Fibroblast of skin of right quadriceps (primary cell): ENCODE data around the gene RFT1.

Experiments
- DNase-seq: peaks from one replicate; pipeline ENCODE4 v3.0.0-alpha.2; 2013

RFT1 gene

DNA sequence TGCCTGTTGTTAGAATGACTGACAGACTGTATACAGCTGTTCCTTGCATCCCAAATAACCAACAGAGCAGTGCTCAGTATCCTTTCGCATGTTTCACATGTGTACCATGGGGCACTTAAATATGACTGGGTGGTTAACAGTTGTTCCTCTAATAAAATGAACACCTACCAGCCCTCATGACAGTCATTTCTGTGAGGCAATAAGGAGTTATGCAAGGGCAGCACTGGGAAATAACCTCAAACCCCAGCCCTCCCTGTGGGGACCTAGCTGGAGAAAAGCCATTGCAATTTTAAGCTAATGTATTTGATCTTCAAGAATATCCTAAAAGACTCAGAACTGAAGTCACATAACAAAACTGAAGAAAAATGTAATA, 7.3 kb downstream of the RFT1 start:
- no peak for DNase-seq

DNA sequence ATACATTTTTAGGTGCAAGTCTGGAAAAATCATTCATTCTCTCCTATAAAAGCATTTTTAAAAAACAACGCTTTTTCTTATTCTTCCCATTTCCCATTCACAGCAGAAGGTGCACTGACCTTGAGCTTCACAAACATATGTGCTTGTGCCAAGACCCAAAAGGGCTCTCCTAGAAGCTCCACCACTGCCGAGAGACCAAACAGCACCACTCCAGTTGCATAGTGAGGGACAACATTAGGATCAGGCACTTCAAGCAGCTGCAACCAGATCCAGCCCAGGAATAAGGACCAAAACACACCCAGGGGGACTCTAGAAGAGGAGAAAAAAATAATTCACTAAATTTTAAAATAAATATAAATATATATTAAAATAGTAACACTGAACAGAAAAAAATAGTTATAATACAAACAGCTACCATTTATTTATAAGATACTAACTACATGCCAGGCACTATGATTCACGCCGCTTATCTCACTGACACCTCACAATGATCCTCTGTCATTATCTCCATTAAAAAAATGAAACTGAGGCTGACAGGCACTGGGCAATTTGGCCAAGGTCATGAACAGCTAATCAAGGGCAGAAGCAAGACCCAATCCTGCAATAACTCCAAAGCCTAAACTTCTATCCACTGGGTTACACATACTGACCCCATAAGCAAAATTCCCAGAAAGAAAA, 7.8 kb downstream of the RFT1 start:
- DNase-seq = no peak

DNA sequence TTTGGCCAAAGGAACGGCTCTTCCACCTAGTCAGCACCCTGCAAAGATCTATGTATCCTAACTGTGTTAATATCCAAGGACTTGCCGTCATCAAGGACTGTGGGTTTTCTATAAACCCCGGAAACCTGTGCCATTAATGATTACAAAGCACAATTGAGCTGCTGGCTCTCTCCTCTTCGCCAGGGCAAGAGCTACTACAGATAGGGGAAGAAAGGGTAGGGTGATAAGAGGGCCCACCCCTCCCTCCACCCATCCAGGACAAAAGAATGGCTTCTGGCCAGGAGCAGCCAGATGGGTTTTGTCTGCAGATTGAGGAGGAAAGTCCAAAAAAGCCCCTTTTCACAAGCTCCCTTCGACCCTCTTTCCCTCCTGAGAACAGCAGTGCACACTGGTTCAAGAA, 9.9 kb downstream of the RFT1 start:
- DNase-seq = no peak

DNA sequence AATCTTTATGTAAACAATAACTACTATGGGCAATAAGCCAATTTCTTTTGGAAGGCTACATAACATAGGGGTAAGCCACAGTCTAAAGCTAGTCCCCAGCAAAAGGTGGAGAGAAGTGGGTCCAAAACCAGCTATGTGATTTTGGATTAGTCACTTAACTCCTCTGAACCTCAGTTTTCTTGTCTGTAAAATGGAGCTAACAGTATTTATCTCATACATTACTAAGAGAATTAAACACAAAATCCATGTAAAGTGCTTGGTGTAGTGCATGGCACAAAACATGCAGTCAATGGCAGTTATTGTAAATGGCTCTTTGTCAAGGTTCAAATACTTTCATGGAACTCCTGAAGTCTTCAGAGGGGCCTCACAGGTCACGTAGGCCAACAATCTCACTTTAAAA, 13.3 kb downstream of the RFT1 start:
- DNase-seq = no peak

DNA sequence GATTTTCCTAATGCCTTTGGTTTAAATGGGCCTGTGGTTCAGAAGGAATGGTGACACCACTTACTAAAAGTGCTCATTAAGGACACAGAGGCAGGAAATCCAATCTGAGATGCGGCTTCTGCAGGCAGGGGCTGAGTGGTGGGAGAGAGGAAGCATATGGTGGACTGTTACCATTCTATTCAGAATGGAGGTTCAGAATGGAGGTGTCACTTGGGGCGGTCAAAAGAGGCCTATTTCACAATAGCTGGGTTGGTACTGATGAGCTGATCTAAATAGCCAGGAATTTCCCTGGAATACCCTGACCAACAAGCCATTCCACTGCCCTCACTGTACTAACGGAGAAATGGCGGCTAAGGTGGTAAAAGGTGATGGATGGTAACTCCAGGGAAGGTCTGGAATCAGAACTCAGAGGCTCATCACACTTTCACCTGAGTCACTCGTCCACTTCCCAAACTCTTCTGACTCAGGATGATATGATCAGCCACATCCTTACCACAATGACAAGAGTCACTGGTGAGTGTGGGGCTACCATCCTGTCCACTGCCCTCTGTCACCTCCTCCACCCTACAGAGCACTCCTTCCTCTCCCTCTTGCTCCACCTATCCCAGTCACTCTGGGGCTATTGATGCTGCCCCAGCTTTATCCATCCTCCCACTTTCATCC, 15.7 kb downstream of the RFT1 start:
- peak; percentile 14 for DNase-seq

DNA sequence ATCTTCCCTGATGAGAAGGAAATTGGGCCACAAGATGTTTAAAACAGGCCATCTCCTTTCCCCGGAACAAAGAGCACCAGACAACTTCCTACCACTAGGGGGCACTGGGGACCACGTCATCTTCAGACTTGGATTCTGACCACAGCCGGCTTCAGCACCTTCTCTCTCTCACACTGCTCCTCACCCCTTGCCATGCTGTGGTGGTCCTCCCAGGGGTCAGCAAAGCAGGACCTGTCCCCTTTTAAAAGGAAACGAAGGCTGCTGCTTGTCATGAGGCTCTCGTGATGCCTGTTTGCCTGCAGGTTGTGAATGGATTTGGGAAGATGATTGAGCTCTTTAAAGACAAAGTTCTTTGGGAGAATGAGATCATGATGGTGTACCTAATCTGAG, 16.2 kb downstream of the RFT1 start:
- peak; percentile 69 for DNase-seq

DNA sequence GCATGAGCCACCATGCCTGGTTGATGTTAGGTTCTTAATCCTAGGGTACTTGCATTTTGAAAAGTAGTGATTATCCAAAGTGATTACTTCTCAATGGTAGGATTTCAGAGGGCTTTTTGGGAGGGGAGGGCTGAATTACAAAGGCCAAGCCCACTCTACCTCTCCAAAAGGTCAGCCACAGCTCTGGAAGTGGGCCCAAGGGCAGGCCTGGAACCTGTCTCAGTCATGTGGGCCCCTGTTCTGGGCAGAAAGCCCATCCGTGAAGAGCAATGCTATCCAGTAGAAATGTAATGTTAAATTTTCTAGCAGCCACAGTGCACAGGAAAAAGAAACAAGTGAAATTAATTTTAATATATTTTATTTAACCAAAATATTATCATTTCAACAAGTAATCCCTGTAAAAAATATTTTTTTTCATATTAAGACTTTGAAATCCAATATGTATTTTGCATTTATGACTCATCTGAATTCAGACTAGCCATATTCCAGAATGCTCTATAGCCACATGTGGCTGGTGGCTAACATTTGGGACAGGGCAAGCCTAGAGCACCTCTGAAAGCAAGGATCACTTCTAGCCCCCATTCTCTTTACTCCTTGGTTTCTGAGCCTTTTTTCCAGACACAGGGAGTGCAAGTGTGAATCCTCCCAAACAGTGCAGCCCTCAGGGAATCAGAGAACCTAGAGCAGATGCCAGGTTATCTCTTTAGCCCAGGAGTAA, 16.8 kb downstream of the RFT1 start:
- no peak for DNase-seq

DNA sequence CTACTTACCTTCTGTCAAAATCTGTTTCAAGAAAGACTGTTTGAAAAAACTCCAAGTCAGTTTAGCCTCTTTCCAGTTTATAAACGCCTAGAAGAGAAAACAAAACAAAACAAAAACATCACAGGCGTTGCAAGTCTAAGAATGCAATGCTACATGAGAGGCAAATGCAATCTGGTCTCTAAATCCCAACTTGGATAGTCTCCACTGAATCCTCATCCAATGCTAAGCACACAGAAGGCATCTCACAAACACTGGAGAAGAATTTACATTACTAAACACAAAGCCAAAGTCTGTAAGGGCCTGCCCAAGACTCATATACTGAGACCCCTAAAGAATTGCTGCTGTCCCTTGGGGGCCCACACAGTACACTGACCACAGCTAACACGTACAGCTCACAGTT, 18.4 kb downstream of the RFT1 start:
- no peak for DNase-seq

DNA sequence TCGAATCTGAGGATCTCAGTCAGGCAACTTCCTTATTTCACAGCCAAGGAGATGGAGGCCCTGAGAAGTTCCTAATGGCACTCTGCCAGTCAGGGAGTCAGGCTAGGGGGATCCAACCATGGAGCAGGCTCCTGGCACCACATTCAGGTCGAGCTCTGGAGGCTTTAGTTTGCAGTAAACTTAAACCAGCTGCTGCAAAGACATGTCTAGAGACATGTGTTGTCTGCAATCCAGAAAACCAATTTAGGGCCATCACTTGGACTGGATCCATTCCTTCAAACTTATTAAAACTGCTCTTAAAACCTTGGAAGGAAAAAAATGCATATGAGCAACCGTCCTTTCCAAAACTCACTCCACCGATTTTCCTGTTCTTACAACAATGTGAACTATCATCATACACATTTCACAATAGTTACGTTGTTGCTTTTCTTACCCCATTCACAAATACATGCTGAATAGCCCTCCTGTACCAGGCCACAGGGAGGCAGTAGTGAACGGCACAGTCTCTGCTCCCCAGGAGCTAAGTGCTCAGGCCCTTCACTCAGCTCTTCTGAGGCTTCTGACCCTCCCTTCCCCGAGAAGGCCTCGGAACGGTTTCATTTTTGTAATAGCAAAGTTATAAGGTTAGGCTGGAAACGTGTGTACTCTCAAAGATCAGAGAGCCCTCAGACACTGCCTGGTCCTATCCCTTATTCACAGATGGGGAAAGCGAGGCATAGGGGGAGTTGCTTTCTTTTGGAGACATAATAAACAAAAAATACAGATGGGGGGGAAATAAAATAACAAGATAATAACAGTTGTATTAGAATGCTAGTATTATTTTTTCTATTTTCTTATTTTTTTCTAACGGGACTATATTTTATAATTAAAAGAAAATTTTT, 20.1 kb downstream of the RFT1 start:
- DNase-seq = peak; percentile 67

DNA sequence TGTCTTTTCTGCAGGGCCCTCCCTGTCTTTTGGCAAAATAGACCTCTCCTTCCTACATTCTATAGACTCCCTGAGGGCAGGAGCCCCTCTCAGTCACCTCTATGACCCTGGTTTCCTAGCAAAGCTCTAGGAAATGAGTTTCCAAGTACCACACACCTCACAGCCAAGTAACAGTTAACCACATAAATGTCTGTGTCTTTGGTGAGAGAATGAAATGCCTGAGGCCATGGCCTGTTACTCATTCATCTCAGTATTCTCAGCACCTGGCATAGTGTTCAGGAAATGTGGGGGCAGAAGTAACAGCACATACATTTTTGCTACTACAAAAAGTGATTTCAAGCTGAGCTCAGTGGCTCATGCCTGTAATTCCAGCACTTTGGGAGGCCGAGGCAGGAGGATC, 21.0 kb downstream of the RFT1 start:
- DNase-seq = peak; percentile 55

DNA sequence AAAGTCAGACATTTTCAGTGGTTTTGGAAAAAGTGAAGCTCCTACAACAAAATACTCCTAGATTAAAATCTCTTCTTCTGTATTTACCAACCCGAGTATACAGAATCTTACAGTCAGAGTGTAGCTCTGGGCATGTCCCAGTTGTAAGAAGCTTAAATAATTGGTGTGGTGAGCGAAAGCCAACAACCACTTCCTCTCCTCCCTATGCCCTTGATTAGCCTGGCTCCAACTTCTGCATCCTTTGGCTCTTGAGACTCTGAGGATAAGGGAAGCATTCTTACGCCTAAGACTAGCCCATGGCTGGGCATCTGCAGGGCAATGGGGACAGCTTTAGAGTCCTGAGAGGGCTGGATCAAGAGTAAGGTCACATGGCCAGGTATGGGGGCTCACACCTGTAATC, 25.5 kb downstream of the RFT1 start:
- no peak for DNase-seq

DNA sequence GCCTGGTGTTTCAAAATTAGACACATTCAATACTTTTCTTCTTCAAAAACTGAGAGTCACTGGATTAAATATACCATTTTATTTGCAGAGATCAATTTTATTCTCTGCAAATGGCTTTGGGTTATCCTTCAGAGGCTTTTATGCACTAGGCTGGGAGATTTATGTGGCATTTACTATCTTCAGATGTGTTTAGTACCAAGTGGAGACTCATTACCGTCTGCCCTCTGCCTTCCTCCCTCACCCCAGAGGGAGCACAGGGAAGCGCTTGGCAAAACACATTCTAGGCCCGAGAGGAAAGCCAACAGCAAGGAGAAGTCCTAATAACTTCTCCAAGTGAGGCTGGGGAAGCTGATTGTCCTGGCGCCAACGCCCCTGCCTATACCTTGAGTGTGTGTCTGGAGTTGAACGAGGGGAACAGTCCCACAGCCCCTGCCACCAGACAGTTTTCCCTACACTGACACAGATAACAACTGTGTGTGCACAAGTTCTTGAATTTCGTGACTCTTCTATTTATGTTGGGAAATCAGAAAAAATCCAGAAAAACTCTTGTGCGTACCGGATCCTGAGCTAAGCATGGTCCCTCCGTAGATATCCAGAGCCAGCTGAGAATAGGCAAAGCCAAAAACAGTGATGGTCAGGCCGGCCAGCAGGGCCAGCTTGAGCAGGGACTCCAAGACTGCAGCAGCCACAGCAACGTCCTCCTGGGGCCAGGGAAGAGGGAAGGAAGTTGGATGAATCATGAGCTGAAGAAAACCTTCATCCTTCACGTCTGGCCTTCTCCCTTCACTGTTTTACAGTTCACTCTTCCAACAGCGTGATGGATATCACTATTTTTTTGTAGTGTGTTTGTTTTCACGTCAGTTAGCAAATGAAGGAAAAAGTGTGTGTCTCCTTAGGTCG, 26.6 kb downstream of the RFT1 start:
- no peak for DNase-seq

DNA sequence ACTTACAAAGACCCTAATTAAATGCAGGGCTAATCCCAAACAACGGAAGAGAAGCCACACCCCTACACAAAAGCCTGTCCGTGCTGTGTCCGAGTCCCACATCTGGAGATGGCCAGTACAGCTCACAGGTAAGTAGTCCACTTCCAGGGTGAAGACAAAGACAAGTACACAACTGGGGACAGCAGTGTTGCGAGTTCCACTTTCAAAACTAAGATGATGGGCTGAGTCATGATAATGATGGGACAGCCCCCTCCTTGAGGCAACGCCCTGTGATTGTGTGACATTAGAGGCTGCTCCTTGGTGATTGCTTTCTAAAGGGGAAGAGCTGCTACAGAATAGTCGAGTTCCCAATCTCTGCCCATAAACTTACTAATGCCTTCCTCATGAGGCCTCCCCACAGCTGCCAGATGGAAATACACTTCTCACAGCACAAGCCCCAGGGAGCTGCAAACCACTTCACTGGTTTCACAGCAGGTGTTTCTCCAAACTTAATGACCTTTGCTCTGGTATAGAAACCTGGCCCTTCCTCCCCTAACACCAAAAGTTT, 27.6 kb downstream of the RFT1 start:
- DNase-seq = no peak

DNA sequence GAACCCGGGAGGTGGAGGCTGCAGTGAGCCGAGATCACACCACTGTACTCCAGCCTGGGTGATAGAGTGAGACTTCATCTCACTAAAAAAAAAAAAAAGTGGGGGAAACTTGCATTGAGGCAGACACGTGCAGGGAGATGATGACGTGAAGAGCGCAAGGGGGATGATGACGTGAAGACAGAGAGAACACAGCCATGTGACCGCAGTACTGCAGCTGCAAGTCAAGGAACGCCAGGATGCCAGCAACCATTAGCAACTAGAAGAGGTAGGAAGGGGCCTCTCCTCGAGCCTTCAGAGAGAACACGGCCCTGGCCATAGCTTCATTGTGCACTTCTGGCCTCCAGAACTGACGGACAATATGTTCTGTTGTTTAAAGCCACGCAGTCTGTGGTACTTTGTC, 28.3 kb downstream of the RFT1 start:
- DNase-seq = no peak

DNA sequence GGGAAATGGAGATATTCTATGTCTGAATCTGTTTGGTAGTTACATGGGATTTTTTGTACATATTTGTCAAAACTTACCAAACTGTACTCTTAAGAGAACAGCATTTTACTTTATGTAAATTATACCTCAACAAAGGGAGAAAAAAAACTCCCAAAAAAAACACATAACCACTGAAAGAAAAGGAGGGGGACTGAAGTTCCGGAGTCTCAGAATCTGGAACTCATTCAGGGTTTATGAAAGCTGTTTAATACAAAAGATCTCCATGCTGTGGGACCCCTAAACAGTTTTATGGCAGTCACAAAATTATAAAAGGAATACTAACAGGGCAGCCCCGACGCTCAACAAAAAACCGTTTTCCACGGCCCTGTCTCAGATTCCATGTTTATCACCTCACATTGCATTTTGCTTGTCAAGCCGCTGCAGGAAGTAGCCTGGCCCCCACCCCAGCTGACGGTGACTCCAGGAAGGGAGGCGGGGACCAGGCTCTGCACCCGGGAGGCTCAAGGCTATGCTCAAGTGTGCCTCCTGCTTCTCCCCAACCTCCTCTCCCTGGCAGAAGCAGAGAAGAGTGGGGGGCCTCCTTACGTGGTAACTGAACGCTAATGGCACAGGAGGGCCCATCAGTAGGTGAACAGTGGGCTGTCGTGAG, 29.3 kb downstream of the RFT1 start:
- DNase-seq = no peak

DNA sequence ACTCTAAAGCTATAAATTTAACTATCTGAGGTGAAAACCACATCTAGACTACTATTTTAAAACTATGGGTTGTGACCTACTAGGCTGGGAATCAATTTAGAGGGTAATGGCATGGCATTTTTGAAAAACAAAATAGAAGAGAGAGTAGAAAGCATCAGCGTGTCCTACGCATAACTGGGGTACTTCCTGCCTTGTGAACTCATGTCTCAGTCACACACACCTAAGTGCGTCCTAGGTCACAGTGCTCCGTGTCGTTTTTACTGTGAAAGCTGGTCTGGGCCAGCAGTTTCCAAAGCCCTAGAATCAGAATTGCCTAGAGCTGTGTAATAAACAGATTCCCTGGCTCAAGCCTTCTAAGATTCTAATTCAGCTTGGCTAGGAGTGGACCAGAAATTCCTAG, 32.3 kb downstream of the RFT1 start:
- no peak for DNase-seq

DNA sequence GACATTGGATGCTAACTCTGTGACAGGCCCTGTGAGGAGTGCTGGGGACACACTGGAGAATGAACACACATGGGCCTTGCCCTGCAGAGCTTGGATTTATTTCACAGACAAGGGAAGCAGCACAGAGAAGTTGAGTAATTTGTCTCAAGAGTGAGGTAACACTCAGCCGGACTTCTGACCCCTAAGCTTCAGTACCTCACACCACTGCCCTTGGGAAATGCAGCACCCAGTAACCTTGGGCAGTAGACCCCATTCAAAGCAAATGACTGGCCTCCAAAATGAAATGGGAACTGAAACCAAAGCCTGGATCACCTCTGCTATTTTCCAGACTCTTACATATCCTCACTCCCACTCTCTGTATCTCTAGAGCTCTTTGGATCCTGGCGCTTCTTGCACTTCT, 37.3 kb downstream of the RFT1 start:
- DNase-seq = no peak

DNA sequence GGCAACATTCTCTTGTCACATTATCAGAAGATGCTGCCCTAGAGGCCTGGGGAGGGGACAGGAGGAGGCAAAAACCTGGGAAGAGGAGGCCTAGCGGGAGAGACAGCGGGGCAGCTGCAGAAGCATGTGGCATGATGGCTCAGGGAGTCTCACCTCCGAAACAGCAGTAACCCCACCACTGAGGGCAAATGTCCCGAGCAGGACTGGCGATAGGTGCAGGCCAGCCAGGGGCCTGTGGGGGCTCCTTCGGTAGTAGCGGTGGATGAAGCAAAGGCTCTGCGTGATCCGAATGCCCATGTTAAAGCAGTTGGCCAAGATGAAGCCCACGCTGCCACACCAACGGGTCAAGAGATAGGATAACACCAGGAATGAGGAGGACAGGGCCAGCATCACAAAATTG, 38.0 kb downstream of the RFT1 start:
- no peak for DNase-seq

DNA sequence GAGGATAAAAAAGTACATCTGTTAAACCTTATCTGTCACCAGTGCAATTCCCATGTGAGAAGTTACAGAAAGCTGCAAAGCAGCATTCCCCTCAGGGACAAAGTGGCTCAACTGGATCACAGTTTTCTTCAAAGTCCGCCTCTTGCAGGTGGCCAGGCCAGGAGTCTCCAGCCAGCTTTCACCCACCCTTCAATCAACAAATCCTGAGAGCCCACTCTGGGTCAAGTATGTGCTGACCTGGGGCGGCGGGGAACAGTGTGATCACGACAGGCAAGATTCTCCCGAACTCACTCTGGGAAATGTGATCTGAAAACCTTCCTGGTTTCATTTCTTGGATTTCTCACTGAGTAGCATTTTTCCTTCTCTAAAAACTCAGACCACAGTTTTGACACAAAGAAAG, 39.2 kb downstream of the RFT1 start:
- no peak for DNase-seq

DNA sequence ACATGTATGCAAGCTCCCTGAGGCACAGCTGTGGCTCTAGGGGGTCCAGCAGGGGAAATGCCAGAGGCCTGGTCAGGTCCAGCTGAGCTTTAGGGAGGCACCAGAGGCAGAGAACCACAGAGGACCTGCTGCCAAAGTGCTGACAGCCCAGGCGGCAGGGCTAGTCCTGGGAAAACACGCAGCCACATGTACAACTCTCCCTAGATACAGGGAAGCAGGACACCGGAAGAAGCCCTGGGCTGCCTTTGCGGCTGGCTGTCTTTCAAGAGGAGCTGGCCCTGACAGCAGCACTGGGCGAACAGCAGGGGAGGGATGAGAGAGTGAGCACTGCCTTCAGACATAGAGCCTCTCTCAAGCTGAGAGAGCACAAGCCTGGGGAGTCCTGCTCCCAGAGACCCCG, 40.7 kb downstream of the RFT1 start:
- DNase-seq = no peak

DNA sequence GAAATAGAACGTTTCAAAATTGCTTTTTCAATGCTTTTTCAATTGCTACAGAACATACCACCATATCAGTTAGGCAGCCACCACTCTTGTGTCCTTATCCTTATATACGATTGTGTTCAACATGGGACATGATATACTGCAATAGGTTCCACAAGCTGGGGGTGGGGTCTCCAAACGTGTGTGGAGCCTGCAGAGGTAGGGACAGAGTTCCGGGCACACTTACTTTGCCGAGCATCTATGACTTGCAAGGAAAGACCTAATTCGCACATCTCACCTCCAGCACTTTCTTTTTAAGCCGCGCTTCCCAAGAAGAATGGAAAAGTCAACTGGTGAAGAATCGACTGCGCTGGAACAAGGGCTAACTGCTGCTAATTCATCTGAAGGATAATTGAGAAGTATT, 44.8 kb downstream of the RFT1 start:
- DNase-seq = no peak
